ENCODE data around the gene SPATA16.
"Not testable (repeated sequence)": the region's sequence is repeated elsewhere in the genome, so short reads cannot be mapped to it uniquely, and the experiment has no call there.

The SPATA16 gene

GRCh38 chr3:173058229-173058628 is 82.8 kb downstream of the SPATA16 start:
- no peak for DNase-seq (ENCODE audit: low spot score)

- no peak for DNase-seq (ENCODE audit: low spot score)
Observed at GRCh38 chr3:173055228-173055933, 85.7 kb downstream of the SPATA16 start.

GRCh38 chr3:173049360-173049759 is 91.7 kb downstream of the SPATA16 start:
- no peak for DNase-seq (ENCODE audit: low spot score)

- no peak for DNase-seq (ENCODE audit: low spot score)
Observed at GRCh38 chr3:173045770-173046382, 95.2 kb downstream of the SPATA16 start.

GRCh38 chr3:173044998-173045397 is 96.0 kb downstream of the SPATA16 start:
- DNase-seq (ENCODE audit: low spot score), result no peak

GRCh38 chr3:173043757-173044156 is 97.3 kb downstream of the SPATA16 start:
- no peak for DNase-seq (ENCODE audit: low spot score)

- DNase-seq (ENCODE audit: low spot score), result no peak
Observed at GRCh38 chr3:173038484-173038871, 102.6 kb downstream of the SPATA16 start.

GRCh38 chr3:173037840-173038483 is 103.1 kb downstream of the SPATA16 start:
- DNase-seq (ENCODE audit: low spot score), result no peak

GRCh38 chr3:173030273-173030672 is 110.8 kb downstream of the SPATA16 start:
- no peak for DNase-seq (ENCODE audit: low spot score)

GRCh38 chr3:173028351-173028750 is 112.7 kb downstream of the SPATA16 start:
- DNase-seq (ENCODE audit: low spot score), result no peak

GRCh38 chr3:173027429-173027828 is 113.6 kb downstream of the SPATA16 start:
- DNase-seq (ENCODE audit: low spot score), result no peak

- DNase-seq (ENCODE audit: low spot score), result no peak
Observed at GRCh38 chr3:173025941-173026340, 115.1 kb downstream of the SPATA16 start.

- DNase-seq (ENCODE audit: low spot score), result no peak
Observed at GRCh38 chr3:173021547-173022185, 119.4 kb downstream of the SPATA16 start.

GRCh38 chr3:173020128-173020527 is 120.9 kb downstream of the SPATA16 start:
- not testable (repeated sequence) for DNase-seq (ENCODE audit: low spot score)

- no peak for DNase-seq (ENCODE audit: low spot score)
Observed at GRCh38 chr3:173019378-173019777, 121.7 kb downstream of the SPATA16 start.

GRCh38 chr3:173018758-173019157 is 122.3 kb downstream of the SPATA16 start:
- DNase-seq (ENCODE audit: low spot score), result no peak

GRCh38 chr3:173013219-173013832 is 127.7 kb downstream of the SPATA16 start:
- no peak for DNase-seq (ENCODE audit: low spot score)

- DNase-seq (ENCODE audit: low spot score), result no peak
Observed at GRCh38 chr3:173009410-173009809, 131.6 kb downstream of the SPATA16 start.

GRCh38 chr3:173008978-173009377 is 132.1 kb downstream of the SPATA16 start:
- DNase-seq (ENCODE audit: low spot score), result no peak

GRCh38 chr3:173007079-173007723 is 133.8 kb downstream of the SPATA16 start:
- no peak for DNase-seq (ENCODE audit: low spot score)

GRCh38 chr3:173006006-173006405 is 135.0 kb downstream of the SPATA16 start:
- DNase-seq (ENCODE audit: low spot score), result no peak

- no peak for DNase-seq (ENCODE audit: low spot score)
Observed at GRCh38 chr3:173004681-173005080, 136.4 kb downstream of the SPATA16 start.

Measured in HuH-7 (cell line).